Measurements from ENCODE around the gene SVEP1.

Gene SVEP1

GRCh38 chr9:110545705-110546104, 33.8 kb downstream of the SVEP1 start:
- no peak for TF ChIP-seq EZH2phosphoT487 (conservative IDR thresholded peaks at IDR 0.05; ENCODE audit: low read length)
- TF ChIP-seq CTCF (IDR thresholded peaks at IDR 0.05; ENCODE audit: insufficient read depth, low read length, poor library complexity, severe bottlenecking), result no peak
- no peak overlapping the region for H3K27ac ChIP-seq (ENCODE audit: low read depth, low read length)

GRCh38 chr9:110543631-110544051, 35.9 kb downstream of the SVEP1 start:
- TF ChIP-seq CTCF (IDR thresholded peaks at IDR 0.05; ENCODE audit: insufficient read depth, low read length, poor library complexity, severe bottlenecking), result no peak
- no peak for TF ChIP-seq EZH2phosphoT487 (conservative IDR thresholded peaks at IDR 0.05; ENCODE audit: low read length)
- no peak overlapping the region for H3K4me2 ChIP-seq (ENCODE audit: low read depth, low read length, poor library complexity, severe bottlenecking)
- no peak overlapping the region for H3K27ac ChIP-seq (ENCODE audit: low read depth, low read length)
- no peaks in the 10 kb centered on the region for H3K27me3 ChIP-seq (ENCODE audit: low read length)
- no peaks in the 10 kb centered on the region for H3K79me2 ChIP-seq (ENCODE audit: insufficient read depth, low read length)
- H4K20me1 ChIP-seq (ENCODE audit: low read depth, low read length), result no peaks in the 10 kb centered on the region
- no peak overlapping the region for H3K9ac ChIP-seq (ENCODE audit: low read length)
- no peaks in the 10 kb centered on the region for H3F3A ChIP-seq (ENCODE audit: insufficient read depth)
- H2AFZ ChIP-seq (ENCODE audit: low read depth, low read length, severe bottlenecking), result no peak overlapping the region
- H3K9me3 ChIP-seq (ENCODE audit: insufficient read depth, low read length), result no peaks in the 10 kb centered on the region
- no peak overlapping the region for H3K4me3 ChIP-seq (ENCODE audit: insufficient read depth, low read length, poor library complexity, severe bottlenecking)
- H3K9me2 ChIP-seq (replicated peaks; ENCODE audit: insufficient read depth, low read length), result no peaks in the 10 kb centered on the region
- H3K36me3 ChIP-seq (ENCODE audit: low read length), result no peaks in the 10 kb centered on the region

More at GRCh38 chr9:110545705-110546104, 33.8 kb downstream of the SVEP1 start:
- Histone ChIP-seq H3K36me3 (ENCODE audit: low read length) (no peaks in the 10 kb centered on the region), H3F3A (ENCODE audit: insufficient read depth) (no peaks in the 10 kb centered on the region), H3K9me2 (replicated peaks; ENCODE audit: insufficient read depth, low read length) (no peaks in the 10 kb centered on the region), H3K9me3 (ENCODE audit: insufficient read depth, low read length) (no peaks in the 10 kb centered on the region), H4K20me1 (ENCODE audit: low read depth, low read length) (no peaks in the 10 kb centered on the region), H3K27me3 (ENCODE audit: low read length) (no peaks in the 10 kb centered on the region), H3K4me3 (ENCODE audit: insufficient read depth, low read length, poor library complexity, severe bottlenecking) (no peak overlapping the region), H3K79me2 (ENCODE audit: insufficient read depth, low read length) (no peaks in the 10 kb centered on the region), H2AFZ (ENCODE audit: low read depth, low read length, severe bottlenecking) (no peak overlapping the region), H3K9ac (ENCODE audit: low read length) (no peak overlapping the region), H3K4me2 (ENCODE audit: low read depth, low read length, poor library complexity, severe bottlenecking) (no peak overlapping the region)

GRCh38 chr9:110541950-110542349, 37.6 kb downstream of the SVEP1 start:
- no peaks in the 10 kb centered on the region for H3K9me3 ChIP-seq (ENCODE audit: insufficient read depth, low read length)
- H3K27ac ChIP-seq (ENCODE audit: low read depth, low read length), result no peak overlapping the region
- no peak overlapping the region for H3K4me2 ChIP-seq (ENCODE audit: low read depth, low read length, poor library complexity, severe bottlenecking)
- no peaks in the 10 kb centered on the region for H4K20me1 ChIP-seq (ENCODE audit: low read depth, low read length)
- H3F3A ChIP-seq (ENCODE audit: insufficient read depth), result no peaks in the 10 kb centered on the region
- no peak overlapping the region for H2AFZ ChIP-seq (ENCODE audit: low read depth, low read length, severe bottlenecking)
- TF ChIP-seq CTCF (IDR thresholded peaks at IDR 0.05; ENCODE audit: insufficient read depth, low read length, poor library complexity, severe bottlenecking), result no peak
- TF ChIP-seq EZH2phosphoT487 (conservative IDR thresholded peaks at IDR 0.05; ENCODE audit: low read length), result no peak
- no peaks in the 10 kb centered on the region for H3K36me3 ChIP-seq (ENCODE audit: low read length)
- no peaks in the 10 kb centered on the region for H3K79me2 ChIP-seq (ENCODE audit: insufficient read depth, low read length)
- H3K9me2 ChIP-seq (replicated peaks; ENCODE audit: insufficient read depth, low read length), result no peaks in the 10 kb centered on the region
- H3K27me3 ChIP-seq (ENCODE audit: low read length), result no peaks in the 10 kb centered on the region
- H3K4me3 ChIP-seq (ENCODE audit: insufficient read depth, low read length, poor library complexity, severe bottlenecking), result no peak overlapping the region
- H3K9ac ChIP-seq (ENCODE audit: low read length), result no peak overlapping the region
